ENCODE results near the gene AGXT. TPM values are rescaled to one million over a fixed set of nuclear protein-coding genes. Genes with fewer than 3 reads are reported as not detected.

The AGXT gene
- total RNA-seq, 1 experiment from 2014 or later, result not detected

DNA sequence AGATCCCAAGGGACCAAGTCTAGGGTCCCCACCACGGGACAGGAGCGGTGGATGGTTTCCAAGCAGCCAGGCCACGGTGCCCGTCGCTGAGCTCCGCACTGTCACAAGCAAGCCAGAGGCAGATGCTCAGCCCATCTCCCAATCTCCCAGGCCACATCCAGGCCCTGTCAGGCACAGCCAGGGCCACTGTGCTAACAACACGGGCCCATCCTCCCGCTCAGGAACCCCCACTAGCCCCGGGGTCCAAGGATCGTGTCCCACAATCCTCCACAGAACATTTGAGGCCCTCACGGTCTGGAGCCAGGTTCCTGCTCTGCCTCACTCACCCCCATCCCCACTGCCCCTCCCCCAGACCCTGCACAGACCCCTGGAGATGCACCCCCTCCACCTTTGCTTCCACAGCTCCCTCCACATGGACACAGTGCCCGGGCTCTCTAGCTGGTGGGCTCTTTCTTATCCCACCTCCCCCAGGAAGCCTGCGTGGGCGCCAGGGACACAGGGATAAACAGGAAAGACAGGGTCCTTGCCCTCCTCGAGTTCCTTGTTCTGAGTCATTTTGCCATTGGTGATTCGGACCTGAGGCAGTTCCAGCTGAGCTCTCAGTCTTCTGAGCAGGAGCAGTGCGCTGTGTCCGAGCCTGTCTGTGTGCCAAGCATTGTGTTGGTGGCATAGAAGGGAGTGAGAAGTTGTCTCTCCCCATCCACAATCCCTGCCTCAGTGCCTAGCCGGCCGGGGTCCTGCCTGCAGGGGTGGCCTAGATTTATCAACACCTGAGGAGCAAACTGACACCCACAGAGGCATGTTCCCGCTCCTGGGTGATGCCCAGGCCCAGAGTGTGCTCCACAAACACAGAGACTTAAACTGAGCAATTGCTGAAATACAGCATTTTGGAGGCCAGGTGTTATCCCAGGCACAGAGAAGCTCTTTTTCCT, 44.5 kb downstream of the AGXT start:
- no peak for DNase-seq (ENCODE audit: extremely low read depth, low read depth)

- peak; percentile 30 for DNase-seq (ENCODE audit: extremely low read depth, low read depth)
Observed at GRCh38 chr2:240913810-240914644, 45.4 kb downstream of the AGXT start.

DNA sequence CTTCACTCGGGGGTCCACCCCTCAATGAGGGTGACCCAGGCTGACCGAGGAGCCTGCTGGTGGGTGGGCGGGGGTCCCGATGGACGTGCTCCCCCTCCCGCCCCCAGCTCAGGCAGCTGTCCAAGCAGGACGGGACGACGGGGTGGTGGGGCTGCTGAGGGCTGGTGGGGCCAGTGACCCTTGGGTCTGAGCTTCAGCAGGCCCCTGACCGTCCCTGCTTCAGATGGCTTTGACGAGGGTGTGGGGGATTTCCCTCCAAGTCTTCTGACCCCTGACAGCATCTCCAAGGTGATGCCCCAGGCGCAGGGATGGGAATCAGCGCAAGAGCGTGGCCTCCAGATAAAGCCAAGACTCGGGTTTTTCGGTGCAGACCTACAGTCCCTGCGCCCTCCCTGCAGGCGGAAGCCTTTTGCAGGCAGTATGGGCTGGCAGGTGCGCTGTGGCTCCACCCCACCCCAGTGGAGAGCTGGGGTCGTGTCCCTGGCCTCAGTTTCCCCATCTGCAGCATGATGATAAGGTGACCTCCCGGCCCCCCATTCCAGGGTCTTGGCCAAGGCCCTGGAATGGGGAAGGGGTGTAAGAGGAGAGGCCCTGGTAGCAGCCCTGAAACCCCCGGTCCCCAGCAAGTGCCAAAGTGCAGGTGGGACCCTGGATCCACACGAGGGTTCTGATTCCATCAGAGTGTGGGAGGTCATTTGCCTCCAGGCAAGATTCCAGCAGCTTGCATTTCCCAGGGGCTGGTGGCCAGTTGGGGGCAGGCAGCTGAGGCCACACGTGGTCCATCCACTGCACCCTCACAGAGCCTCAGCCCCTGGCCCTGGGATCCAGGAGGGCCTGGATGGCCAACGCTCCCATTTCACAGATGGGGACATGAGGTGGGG, 46.3 kb downstream of the AGXT start:
- no peak for DNase-seq (ENCODE audit: extremely low read depth, low read depth)

DNA sequence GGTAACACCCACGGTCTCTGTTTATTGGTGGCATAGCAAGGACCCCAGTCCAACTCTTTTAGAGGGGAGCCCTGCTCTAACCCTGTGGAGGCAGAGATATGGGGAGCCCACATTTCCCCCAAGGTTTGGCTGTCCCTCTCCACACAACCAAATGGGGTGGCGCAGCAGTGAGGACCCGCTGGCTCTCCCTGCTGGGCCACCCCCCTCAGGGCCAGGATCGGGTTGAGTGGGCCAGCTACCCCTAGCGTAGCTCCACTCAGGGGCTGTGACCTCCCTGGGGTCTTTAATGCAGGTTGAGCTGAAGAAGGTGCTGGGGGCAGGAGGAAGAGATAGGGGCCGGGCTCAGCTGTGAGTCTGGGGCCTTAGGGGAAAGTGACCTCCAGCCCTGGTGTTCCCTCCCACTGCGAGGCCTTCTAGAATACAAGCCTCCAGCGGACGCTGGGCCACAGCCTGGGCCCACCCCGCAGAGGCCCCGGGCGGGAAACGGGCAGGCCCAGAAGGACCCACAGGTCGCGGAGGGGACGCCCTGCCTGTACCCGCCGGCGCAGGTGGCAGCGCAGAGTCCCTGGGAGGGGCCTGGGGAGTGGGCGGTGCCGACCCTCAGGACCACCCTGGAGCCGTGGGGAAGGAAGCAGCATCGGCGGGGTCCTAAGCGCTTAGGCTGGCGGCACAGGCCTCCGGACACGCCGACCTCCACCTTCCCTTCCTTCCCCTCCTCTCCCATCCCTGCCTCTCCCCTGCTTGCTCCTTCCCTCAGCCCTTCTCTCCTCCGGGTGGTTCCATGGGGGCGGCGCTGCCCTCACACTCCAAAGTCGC, 47.1 kb downstream of the AGXT start:
- no peak for DNase-seq (ENCODE audit: extremely low read depth, low read depth)

- DNase-seq (ENCODE audit: extremely low read depth, low read depth), result peak; percentile 38
Observed at GRCh38 chr2:240916571-240917008, 48.0 kb downstream of the AGXT start.

- DNase-seq (ENCODE audit: extremely low read depth, low read depth), result no peak
Observed at GRCh38 chr2:240917009-240917683, 48.5 kb downstream of the AGXT start.

GRCh38 chr2:240917684-240918257, 49.1 kb downstream of the AGXT start:
- DNase-seq (ENCODE audit: extremely low read depth, low read depth), result no peak

DNA sequence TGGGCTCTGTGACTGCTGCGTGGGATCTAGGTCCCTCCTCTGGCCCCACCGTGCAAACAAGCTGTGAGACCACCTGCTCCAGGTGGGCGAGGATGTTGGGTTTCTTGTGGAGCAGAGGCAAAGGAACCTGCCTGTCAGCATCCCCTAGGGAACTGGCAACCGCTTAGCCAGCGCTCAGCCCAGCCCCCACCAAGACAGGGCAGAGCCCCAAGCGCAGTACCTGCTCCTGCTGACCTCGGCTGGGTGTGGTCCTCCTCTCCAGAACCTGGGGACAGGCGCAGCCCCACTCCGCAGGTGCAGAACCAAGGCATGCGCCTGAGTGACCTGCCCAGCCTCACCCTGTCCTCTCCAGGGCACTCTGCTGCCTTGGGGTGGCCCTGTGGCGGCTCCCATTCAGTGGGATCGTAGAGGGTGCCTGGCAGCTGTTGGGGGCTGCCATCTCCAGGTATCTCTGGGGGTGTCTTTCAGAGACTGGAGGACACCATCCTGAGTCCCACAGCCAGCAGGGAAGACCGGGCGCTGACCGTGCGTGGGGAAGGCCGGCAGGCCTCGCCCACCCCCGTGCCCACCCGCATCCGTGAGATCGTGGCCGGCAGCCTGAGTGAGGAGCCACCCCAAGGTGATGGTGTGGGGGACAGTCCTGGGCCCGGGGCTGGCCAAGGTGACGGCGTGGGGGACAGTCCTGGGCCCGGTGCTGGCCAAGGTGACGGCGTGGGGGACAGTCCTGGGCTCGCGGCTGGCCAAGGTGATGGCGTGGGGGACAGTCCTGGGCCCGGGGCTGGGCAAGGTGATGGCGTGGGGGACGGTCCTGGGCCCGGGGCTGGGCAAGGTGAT, 49.9 kb downstream of the AGXT start:
- no peak for DNase-seq (ENCODE audit: extremely low read depth, low read depth)

- no peak for DNase-seq (ENCODE audit: extremely low read depth, low read depth)
Observed at GRCh38 chr2:240919161-240919781, 50.6 kb downstream of the AGXT start.

DNA sequence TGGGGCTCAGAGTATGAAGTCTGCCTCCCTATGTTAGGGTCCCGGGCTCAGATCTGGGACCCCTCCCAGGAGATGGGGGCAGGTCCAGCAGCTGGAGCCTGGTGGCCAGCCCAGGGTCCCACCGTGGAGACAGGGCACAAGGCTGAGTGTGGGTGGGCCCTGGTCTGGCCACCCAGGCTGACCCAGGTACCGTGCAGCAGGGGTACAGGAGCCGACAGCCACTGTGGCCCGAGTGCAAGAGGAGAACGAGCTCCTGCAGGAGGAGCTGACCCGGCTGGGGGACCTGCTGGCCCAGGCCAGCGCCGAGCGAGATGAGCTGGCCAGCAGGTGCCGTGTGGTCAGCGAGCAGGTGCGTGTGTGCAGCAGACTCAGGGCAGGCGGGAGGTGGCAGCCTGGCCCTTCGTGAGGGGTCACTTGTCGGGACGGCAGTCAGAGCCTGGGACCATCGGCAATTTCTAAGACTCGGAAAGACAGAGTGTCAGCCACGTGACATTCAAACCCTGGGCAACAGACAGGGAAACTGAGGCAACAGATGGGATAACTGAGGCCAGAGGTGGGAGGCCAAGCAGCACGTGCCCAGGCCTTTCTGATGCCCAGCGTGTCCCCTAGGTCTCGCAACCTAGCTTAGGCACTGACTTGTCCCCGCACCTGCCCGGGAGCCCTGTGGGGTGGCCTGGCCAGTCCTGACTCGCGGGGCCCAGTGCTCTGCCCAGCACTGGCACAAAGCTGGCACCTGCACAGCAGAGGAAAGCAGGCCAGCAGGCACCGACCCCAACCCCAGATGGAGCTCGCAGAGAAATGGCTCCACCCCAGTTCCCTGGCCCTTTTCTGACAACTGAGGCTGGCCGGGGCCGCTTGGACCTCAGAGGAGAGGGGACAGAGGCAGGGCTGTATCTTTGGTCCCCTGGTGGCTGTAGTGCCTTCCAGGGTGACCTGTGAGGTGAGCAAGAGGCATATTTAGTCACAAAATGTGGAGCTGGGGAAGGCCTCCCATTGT, 51.5 kb downstream of the AGXT start:
- no peak for DNase-seq (ENCODE audit: extremely low read depth, low read depth)

DNA sequence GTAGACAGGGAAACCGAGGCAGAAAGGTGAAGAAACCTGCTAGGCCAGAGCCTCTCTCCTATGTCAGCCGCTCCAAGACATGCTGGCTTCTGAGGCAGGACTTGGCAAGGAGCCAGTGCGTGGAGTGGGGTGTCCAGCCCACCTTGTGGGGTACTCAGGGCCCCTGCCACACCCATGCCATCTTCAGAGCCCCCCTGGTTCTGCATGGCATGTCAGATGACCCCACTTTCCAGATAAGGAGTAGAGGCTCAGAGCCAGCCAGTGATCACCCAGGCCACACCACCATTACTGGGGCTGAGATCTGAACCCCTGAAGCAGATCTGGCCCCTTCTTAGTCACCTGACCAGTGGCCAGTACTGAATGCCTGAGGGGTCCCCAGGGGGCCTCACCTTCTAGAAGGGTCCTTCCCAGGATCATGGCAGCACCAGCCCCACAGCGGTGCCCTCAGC, 52.2 kb downstream of the AGXT start:
- no peak for DNase-seq (ENCODE audit: extremely low read depth, low read depth)

DNA sequence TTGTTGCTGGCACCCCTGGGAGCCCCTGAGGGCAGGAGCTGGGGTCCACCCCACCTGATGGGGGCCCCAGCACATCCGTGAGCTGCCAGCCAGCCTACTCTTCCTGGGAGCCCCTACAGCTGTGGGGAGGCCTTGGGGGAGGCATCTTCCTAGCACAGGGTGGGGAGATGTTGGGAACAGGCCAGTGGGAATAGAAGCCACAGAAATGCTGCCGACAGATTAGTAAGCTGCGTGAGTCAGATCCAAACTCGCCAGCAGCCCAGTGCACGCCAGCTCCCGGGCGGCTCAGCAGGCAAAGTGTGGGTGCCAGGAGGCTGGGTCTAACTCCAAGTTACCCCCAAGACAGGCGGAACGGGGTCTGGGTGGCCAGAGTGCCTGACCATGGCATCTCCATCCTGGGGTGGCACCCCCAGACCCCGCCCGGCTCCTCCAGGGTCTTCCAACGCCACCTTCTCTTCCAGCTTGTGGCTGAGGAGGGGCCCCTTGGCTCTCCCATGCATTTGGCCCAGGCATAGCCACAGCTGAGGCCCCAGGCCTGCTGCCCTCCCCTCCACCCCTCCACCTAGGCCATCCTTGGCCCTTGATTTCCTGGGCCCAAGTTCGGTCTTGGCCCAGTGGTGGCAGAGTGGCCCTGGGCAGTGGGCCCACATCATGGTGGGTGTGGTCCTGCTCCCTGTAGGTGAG, 52.8 kb downstream of the AGXT start:
- DNase-seq (ENCODE audit: extremely low read depth, low read depth), result no peak

DNA sequence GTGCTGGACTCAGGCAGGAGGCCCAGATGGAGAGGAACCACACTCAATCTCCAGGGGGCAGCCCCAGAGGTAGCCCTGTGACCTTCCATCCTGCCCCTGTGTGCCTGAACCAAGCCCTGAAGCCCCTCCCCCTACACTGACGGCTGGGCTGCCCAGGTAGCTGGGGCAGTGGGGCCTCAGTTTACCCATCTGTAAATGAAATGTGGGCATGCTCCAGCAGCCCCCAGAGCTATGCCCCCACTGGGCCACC, 53.3 kb downstream of the AGXT start:
- DNase-seq (ENCODE audit: extremely low read depth, low read depth), result no peak

DNA sequence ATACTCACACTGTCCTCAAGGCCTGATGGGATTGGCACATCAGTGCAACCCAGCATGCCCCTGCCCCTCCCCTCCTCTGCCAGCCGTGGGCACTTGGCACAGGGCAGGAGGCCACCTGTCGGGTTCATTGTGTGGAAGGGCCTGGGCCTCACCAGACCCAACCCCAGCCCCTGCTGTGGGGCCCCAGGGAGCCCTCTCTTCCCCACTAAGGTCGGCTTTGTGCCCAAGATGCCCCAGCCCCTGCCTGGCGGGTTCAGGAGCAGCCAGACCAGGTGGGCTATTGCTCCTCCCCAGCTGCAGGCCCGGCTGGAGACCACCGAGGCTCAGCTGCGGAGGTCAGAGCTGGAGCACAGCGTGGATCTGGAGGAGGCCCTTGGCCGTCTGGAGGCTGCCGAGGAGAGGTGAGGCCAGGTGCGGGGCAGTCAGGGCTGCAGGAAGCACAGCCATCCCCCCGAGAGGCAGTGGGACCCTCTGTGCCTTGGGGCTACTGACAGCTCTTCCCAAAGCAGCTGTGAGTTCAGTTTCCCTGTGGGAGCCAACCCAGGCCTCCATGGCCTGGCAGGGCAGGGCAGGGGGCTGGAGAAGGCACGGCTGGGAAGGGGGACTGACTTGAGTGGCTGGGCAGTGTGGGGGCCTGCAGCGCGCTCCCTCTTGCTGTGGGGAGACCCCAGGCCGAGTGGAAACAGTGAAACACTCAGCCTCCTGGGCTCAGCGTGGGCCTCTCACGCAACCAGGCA, 53.8 kb downstream of the AGXT start:
- DNase-seq (ENCODE audit: extremely low read depth, low read depth), result no peak

DNA sequence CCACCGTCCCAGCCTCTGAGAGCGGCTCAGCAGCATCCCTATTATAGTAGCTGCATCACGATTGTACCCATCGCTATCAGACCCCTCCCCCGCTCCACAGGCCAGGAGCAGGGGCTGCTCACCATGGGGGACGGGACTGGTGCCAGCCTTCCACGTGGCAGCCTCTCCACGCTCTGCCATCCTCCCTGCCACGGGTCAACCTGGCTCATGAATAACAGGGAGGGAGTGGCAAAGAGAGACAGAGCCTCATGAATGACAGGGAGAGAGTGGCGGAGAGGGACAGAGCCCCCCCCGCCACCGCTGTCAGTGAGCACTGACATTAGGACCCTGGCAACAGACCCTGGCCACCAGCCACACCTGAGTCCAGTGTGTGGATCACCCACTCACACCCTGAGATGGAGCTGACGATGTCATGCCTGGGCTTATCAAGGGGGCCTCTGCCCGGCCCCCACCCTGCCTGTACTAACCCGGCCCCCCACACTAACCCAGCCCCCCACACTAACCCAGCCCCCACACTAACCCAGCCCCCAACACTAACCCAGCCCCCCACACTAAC, 54.4 kb downstream of the AGXT start:
- no peak for DNase-seq (ENCODE audit: extremely low read depth, low read depth)
